ENCODE results near the gene AKR1C2.
"Not testable (repeated sequence)": the region's sequence is repeated elsewhere in the genome, so short reads cannot be mapped to it uniquely, and the experiment has no call there.

The AKR1C2 gene

DNA sequence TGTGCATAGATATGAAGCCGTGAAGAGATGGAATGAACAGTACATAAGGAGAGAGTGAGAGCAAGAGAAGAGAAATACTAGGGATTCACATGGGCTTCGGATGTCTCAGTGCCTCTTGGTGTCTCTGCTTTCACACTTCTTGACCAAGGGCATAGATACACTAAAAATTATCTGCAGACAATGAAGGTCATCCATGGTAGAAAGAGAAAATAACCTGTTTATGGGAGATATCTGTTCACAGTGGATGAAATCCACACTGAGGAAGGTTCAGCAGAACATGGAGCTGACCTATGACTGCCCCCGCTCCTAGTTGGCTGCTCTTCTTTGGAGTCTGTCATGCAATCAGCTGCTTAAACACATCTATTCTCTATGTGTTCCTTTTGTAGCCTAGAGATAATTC, 34.4 kb downstream of the AKR1C2 start:
- DNase-seq; H3K36me3 ChIP-seq (ENCODE audit: control insufficient read depth in 4 of 4, insufficient read depth in 4 of 4, low read length in 3 of 4); H3K4me1 ChIP-seq (ENCODE audit: control extremely low read depth in 1 of 4, control insufficient read depth in 4 of 4, insufficient read depth in 4 of 4, low read length in 3 of 4); POLR2A ChIA-PET; H3K27ac ChIP-seq (ENCODE audit: insufficient read depth in 1 of 2, low read depth in 1 of 2, low read length in 2 of 2, poor library complexity in 1 of 2, severe bottlenecking in 2 of 2); H3K9me3 ChIP-seq (ENCODE audit: control extremely low read depth in 1 of 5, control insufficient read depth in 4 of 5, insufficient read depth in 2 of 5, low read depth in 1 of 5, low read length in 4 of 5); H3K27me3 ChIP-seq (replicated peaks in 2 of 5; ENCODE audit: control insufficient read depth in 4 of 5, insufficient read depth in 5 of 5, low read length in 4 of 5); CTCF ChIA-PET; H3K4me3 ChIP-seq (ENCODE audit: control insufficient read depth in 1 of 7, extremely low read depth in 1 of 7, insufficient read depth in 4 of 7, low read depth in 2 of 7, low read length in 6 of 7): not testable (repeated sequence)
- WGBS (ENCODE audit: insufficient coverage) = 100% methylated on average over 2 of the region's 3 CpGs

- POLR2A ChIA-PET; H3K27me3 ChIP-seq (replicated peaks in 2 of 5; ENCODE audit: control insufficient read depth in 4 of 5, insufficient read depth in 5 of 5, low read length in 4 of 5); DNase-seq; H3K36me3 ChIP-seq (ENCODE audit: control insufficient read depth in 4 of 4, insufficient read depth in 4 of 4, low read length in 3 of 4); H3K27ac ChIP-seq (ENCODE audit: insufficient read depth in 1 of 2, low read depth in 1 of 2, low read length in 2 of 2, poor library complexity in 1 of 2, severe bottlenecking in 2 of 2); H3K4me3 ChIP-seq (ENCODE audit: control insufficient read depth in 1 of 7, extremely low read depth in 1 of 7, insufficient read depth in 4 of 7, low read depth in 2 of 7, low read length in 6 of 7); CTCF ChIA-PET; H3K4me1 ChIP-seq (ENCODE audit: control extremely low read depth in 1 of 4, control insufficient read depth in 4 of 4, insufficient read depth in 4 of 4, low read length in 3 of 4); H3K9me3 ChIP-seq (ENCODE audit: control extremely low read depth in 1 of 5, control insufficient read depth in 4 of 5, insufficient read depth in 2 of 5, low read depth in 1 of 5, low read length in 4 of 5): not testable (repeated sequence)
- no CpG with 5 or more reads among the region's 3 CpGs for WGBS (ENCODE audit: insufficient coverage)
These were observed 36.5 kb downstream of the AKR1C2 start for GRCh38 chr10:4967189-4967588.

- H3K27me3 ChIP-seq (replicated peaks in 2 of 5; ENCODE audit: control insufficient read depth in 4 of 5, insufficient read depth in 5 of 5, low read length in 4 of 5); CTCF ChIA-PET; H3K9me3 ChIP-seq (ENCODE audit: control extremely low read depth in 1 of 5, control insufficient read depth in 4 of 5, insufficient read depth in 2 of 5, low read depth in 1 of 5, low read length in 4 of 5); H3K4me3 ChIP-seq (ENCODE audit: control insufficient read depth in 1 of 7, extremely low read depth in 1 of 7, insufficient read depth in 4 of 7, low read depth in 2 of 7, low read length in 6 of 7); H3K4me1 ChIP-seq (ENCODE audit: control extremely low read depth in 1 of 4, control insufficient read depth in 4 of 4, insufficient read depth in 4 of 4, low read length in 3 of 4); POLR2A ChIA-PET; DNase-seq; H3K27ac ChIP-seq (ENCODE audit: insufficient read depth in 1 of 2, low read depth in 1 of 2, low read length in 2 of 2, poor library complexity in 1 of 2, severe bottlenecking in 2 of 2); H3K36me3 ChIP-seq (ENCODE audit: control insufficient read depth in 4 of 4, insufficient read depth in 4 of 4, low read length in 3 of 4): not testable (repeated sequence)
- no CpG with 5 or more reads among the region's 4 CpGs for WGBS (ENCODE audit: insufficient coverage)
These were observed 37.9 kb downstream of the AKR1C2 start for GRCh38 chr10:4965763-4966162.

- H3K4me3 ChIP-seq (ENCODE audit: control insufficient read depth in 1 of 7, extremely low read depth in 1 of 7, insufficient read depth in 4 of 7, low read depth in 2 of 7, low read length in 6 of 7); H3K36me3 ChIP-seq (ENCODE audit: control insufficient read depth in 4 of 4, insufficient read depth in 4 of 4, low read length in 3 of 4); POLR2A ChIA-PET; DNase-seq; H3K4me1 ChIP-seq (ENCODE audit: control extremely low read depth in 1 of 4, control insufficient read depth in 4 of 4, insufficient read depth in 4 of 4, low read length in 3 of 4); H3K27ac ChIP-seq (ENCODE audit: insufficient read depth in 1 of 2, low read depth in 1 of 2, low read length in 2 of 2, poor library complexity in 1 of 2, severe bottlenecking in 2 of 2); H3K27me3 ChIP-seq (replicated peaks in 2 of 5; ENCODE audit: control insufficient read depth in 4 of 5, insufficient read depth in 5 of 5, low read length in 4 of 5); H3K9me3 ChIP-seq (ENCODE audit: control extremely low read depth in 1 of 5, control insufficient read depth in 4 of 5, insufficient read depth in 2 of 5, low read depth in 1 of 5, low read length in 4 of 5); CTCF ChIA-PET: not testable (repeated sequence)
- no CpG with 5 or more reads among the region's 4 CpGs for WGBS (ENCODE audit: insufficient coverage)
These were observed 39.9 kb downstream of the AKR1C2 start for GRCh38 chr10:4963815-4964154.

GRCh38 chr10:4962876-4963814, 40.5 kb downstream of the AKR1C2 start, which contains the start of gene AKR1C1:
TSS of gene AKR1C1 (plus strand) at chr10:4963415. CDS start at chr10:4963445, 30 bp downstream.
- peak in 1 of 3 donors; percentile 41 for DNase-seq
- H3K27ac ChIP-seq (ENCODE audit: insufficient read depth in 1 of 2, low read depth in 1 of 2, low read length in 2 of 2, poor library complexity in 1 of 2, severe bottlenecking in 2 of 2); H3K9me3 ChIP-seq (ENCODE audit: control extremely low read depth in 1 of 5, control insufficient read depth in 4 of 5, insufficient read depth in 2 of 5, low read depth in 1 of 5, low read length in 4 of 5); H3K36me3 ChIP-seq (ENCODE audit: control insufficient read depth in 4 of 4, insufficient read depth in 4 of 4, low read length in 3 of 4); POLR2A ChIA-PET; H3K4me1 ChIP-seq (ENCODE audit: control extremely low read depth in 1 of 4, control insufficient read depth in 4 of 4, insufficient read depth in 4 of 4, low read length in 3 of 4); CTCF ChIA-PET; H3K27me3 ChIP-seq (replicated peaks in 2 of 5; ENCODE audit: control insufficient read depth in 4 of 5, insufficient read depth in 5 of 5, low read length in 4 of 5); H3K4me3 ChIP-seq (ENCODE audit: control insufficient read depth in 1 of 7, extremely low read depth in 1 of 7, insufficient read depth in 4 of 7, low read depth in 2 of 7, low read length in 6 of 7): not testable (repeated sequence)
- WGBS (ENCODE audit: insufficient coverage) = no CpG with 5 or more reads among the region's 7 CpGs

DNA sequence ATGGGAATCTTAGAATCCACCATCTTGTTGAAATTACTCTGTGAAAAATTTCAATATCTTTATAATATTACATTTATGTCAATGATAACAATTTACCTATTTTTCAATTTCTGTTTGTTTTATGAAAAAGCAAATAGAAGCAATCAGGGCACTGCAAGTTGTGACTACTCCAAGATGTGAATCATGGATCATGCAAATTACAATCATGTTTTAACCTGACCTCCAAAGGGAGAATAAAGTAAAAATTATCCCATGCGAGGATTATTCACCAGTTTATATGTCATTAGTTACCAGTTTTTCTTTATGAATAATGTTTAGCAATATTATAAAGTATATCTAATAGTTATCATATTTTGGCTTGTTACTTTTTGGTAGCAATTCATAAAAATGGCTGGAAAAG, 41.3 kb downstream of the AKR1C2 start:
- H3K27ac ChIP-seq (ENCODE audit: insufficient read depth in 1 of 2, low read depth in 1 of 2, low read length in 2 of 2, poor library complexity in 1 of 2, severe bottlenecking in 2 of 2); CTCF ChIA-PET; H3K4me1 ChIP-seq (ENCODE audit: control extremely low read depth in 1 of 4, control insufficient read depth in 4 of 4, insufficient read depth in 4 of 4, low read length in 3 of 4); POLR2A ChIA-PET; H3K4me3 ChIP-seq (ENCODE audit: control insufficient read depth in 1 of 7, extremely low read depth in 1 of 7, insufficient read depth in 4 of 7, low read depth in 2 of 7, low read length in 6 of 7); H3K27me3 ChIP-seq (replicated peaks in 2 of 5; ENCODE audit: control insufficient read depth in 4 of 5, insufficient read depth in 5 of 5, low read length in 4 of 5); H3K9me3 ChIP-seq (ENCODE audit: control extremely low read depth in 1 of 5, control insufficient read depth in 4 of 5, insufficient read depth in 2 of 5, low read depth in 1 of 5, low read length in 4 of 5); DNase-seq; H3K36me3 ChIP-seq (ENCODE audit: control insufficient read depth in 4 of 4, insufficient read depth in 4 of 4, low read length in 3 of 4): not testable (repeated sequence)
- no CpG with 5 or more reads among the region's 1 CpG for WGBS (ENCODE audit: insufficient coverage)

- H3K4me1 ChIP-seq (ENCODE audit: control extremely low read depth in 1 of 4, control insufficient read depth in 4 of 4, insufficient read depth in 4 of 4, low read length in 3 of 4); DNase-seq; H3K36me3 ChIP-seq (ENCODE audit: control insufficient read depth in 4 of 4, insufficient read depth in 4 of 4, low read length in 3 of 4); POLR2A ChIA-PET; H3K27ac ChIP-seq (ENCODE audit: insufficient read depth in 1 of 2, low read depth in 1 of 2, low read length in 2 of 2, poor library complexity in 1 of 2, severe bottlenecking in 2 of 2); CTCF ChIA-PET; H3K4me3 ChIP-seq (ENCODE audit: control insufficient read depth in 1 of 7, extremely low read depth in 1 of 7, insufficient read depth in 4 of 7, low read depth in 2 of 7, low read length in 6 of 7); H3K9me3 ChIP-seq (ENCODE audit: control extremely low read depth in 1 of 5, control insufficient read depth in 4 of 5, insufficient read depth in 2 of 5, low read depth in 1 of 5, low read length in 4 of 5); H3K27me3 ChIP-seq (replicated peaks in 2 of 5; ENCODE audit: control insufficient read depth in 4 of 5, insufficient read depth in 5 of 5, low read length in 4 of 5): not testable (repeated sequence)
- 100% methylated on average over 3 of the region's 11 CpGs for WGBS (ENCODE audit: insufficient coverage)
These were observed 42.1 kb downstream of the AKR1C2 start for GRCh38 chr10:4961558-4961957.

Data from common myeloid progenitor, CD34-positive (primary cell).